ENCODE results near the gene EPB41. TPM values are rescaled to one million over a fixed set of nuclear protein-coding genes. Genes with fewer than 3 reads are reported as not detected.

Gene EPB41
- total RNA-seq, 1 experiment from 2014 or later, result 20.2 TPM

GRCh38 chr1:29033829-29034466 lies 119.6 kb downstream of the EPB41 start:
- Histone ChIP-seq H3K4me3 (ENCODE audit: low read depth in 2 of 2, low read length in 2 of 2) (no peak overlapping the region), H3K9me3 (ENCODE audit: control insufficient read depth, insufficient read depth, low read depth, low read length) (no peaks in the 10 kb centered on the region), H3K27me3 (ENCODE audit: control insufficient read depth, insufficient read depth, low read length) (no peaks in the 10 kb centered on the region), H3K27ac (ENCODE audit: low read length) (no peak overlapping the region), H3K4me1 (ENCODE audit: control insufficient read depth, insufficient read depth, low read length) (no peaks in the 10 kb centered on the region), H3K36me3 (ENCODE audit: control insufficient read depth, insufficient read depth, low read length) (no peaks in the 10 kb centered on the region)
- no TSS peak for BruUV-seq (replicated peaks)
- intact Hi-C loops (cut with micrococcal nuclease; ENCODE audit: unreplicated experiment) (loop anchor here (1.0 kb wide), 1 partner anchor 152 kb away; no protein-coding TSS in a partner anchor), in situ Hi-C loops (cut with HindIII; ENCODE audit: low pct_unique_long_range_greater_than_20kb, low sequenced_read_pairs) (no loop called here)
- peak; percentile 64; the same call in 1 of the 2 replicates for TF ChIP-seq CTCF (IDR thresholded peaks at IDR 0.05)
- no peak for TF ChIP-seq REST (IDR thresholded peaks at IDR 0.05; ENCODE audit: insufficient read depth in 1 of 2, low read depth in 2 of 2, low read length in 1 of 2)
- peak; percentile 30 for DNase-seq (ENCODE audit: low read depth, low spot score)
- CTCF ChIA-PET, result interaction anchor here (0.5 to 3.1 kb wide), 7 partner anchors 22 to 168 kb away, joined by 3 to 24 read pairs (median 3); no protein-coding TSS in a partner anchor
- ATAC-seq, result peak; percentile 78
- POLR2A ChIA-PET, result interaction anchor here (0.6 kb wide), 1 partner anchor 143 kb away, joined by 4 read pairs; no protein-coding TSS in a partner anchor

- no peak overlapping the region for H3K27ac ChIP-seq (ENCODE audit: low read length)
- DNase-seq (ENCODE audit: low read depth, low spot score) (no peak), ATAC-seq (no peak)
- no peak overlapping the region for H3K4me3 ChIP-seq (ENCODE audit: low read depth in 2 of 2, low read length in 2 of 2)
- BruUV-seq (replicated peaks), result TSS peak; percentile 46
- POLR2A ChIA-PET, result interaction anchor here (0.6 kb wide), 2 partner anchors 12 to 15 kb away, joined by 3 to 4 read pairs; no protein-coding TSS in a partner anchor
- H3K27me3 ChIP-seq (ENCODE audit: control insufficient read depth, insufficient read depth, low read length), result no peaks in the 10 kb centered on the region
- no peaks in the 10 kb centered on the region for H3K4me1 ChIP-seq (ENCODE audit: control insufficient read depth, insufficient read depth, low read length)
- CTCF ChIA-PET, result no interaction called here
- no peaks in the 10 kb centered on the region for H3K36me3 ChIP-seq (ENCODE audit: control insufficient read depth, insufficient read depth, low read length)
- intact Hi-C loops (cut with micrococcal nuclease; ENCODE audit: unreplicated experiment) (no loop called here), in situ Hi-C loops (cut with HindIII; ENCODE audit: low pct_unique_long_range_greater_than_20kb, low sequenced_read_pairs) (no loop called here)
- no peaks in the 10 kb centered on the region for H3K9me3 ChIP-seq (ENCODE audit: control insufficient read depth, insufficient read depth, low read depth, low read length)
- no peak for TF ChIP-seq REST (IDR thresholded peaks at IDR 0.05; ENCODE audit: insufficient read depth in 1 of 2, low read depth in 2 of 2, low read length in 1 of 2)
- no peak for TF ChIP-seq CTCF (IDR thresholded peaks at IDR 0.05)
- no peak for TF ChIP-seq SIN3A (IDR thresholded peaks at IDR 0.05; ENCODE audit: borderline replicate concordance, insufficient read depth, low read depth, low read length)
- no peak for TF ChIP-seq POLR2AphosphoS5 (IDR thresholded peaks at IDR 0.05; ENCODE audit: low read depth, low read length)
- TF ChIP-seq TCF7L2 (IDR thresholded peaks at IDR 0.05; ENCODE audit: low read depth, low read length), result no peak
Observed at GRCh38 chr1:29043274-29043965, 129.1 kb downstream of the EPB41 start.
